Tibial nerve (tissue), 4 donors: ENCODE results near the gene LAMP5. TPM values are rescaled to one million over a fixed set of nuclear protein-coding genes. Genes with fewer than 3 reads are reported as not detected.

Experiments
- DNase-seq, 2 donors: peaks; one replicate each; pipeline ENCODE4 v3.0.0-alpha.2; 2019; ENCODE audit warnings: low spot score in 2 of 2
- H3K27ac ChIP-seq, 4 donors: fragments of 200-600 bp; sonication (generic) in 3 of 4; one replicate each; pipeline ENCODE4 v1.5.1; 2017 to 2019; ENCODE audit warnings: mild to moderate bottlenecking in 1 of 4
- H3K27me3 ChIP-seq, 2 donors: fragments of 200-600 bp; sonication (generic) in 1 of 2; one replicate each; pipeline versions ENCODE4 v1.5.1 to v1.6.0; 2017 to 2019
- H3K36me3 ChIP-seq, 3 donors: fragments of 200-600 bp; sonication (generic); one replicate each; pipeline ENCODE4 v1.5.1; 2018 to 2019
- H3K4me1 ChIP-seq, 4 donors: fragments of 200-600 bp; sonication (generic) in 3 of 4; one replicate each; pipeline ENCODE4 v1.5.1; 2017 to 2019
- H3K4me3 ChIP-seq, 4 donors: fragments of 200-600 bp; sonication (generic) in 3 of 4; one replicate each; pipeline ENCODE4 v1.5.1; 2017 to 2019; ENCODE audit warnings: mild to moderate bottlenecking in 1 of 4, moderate library complexity in 1 of 4
- H3K9me3 ChIP-seq, 4 donors: fragments of 200-600 bp; sonication (generic) in 3 of 4; one replicate each; pipeline ENCODE4 v1.5.1; 2017 to 2019
- CTCF ChIP-seq, 5 experiments: fragments of 200-600 bp in 3 of 5; fragments of 450-650 bp in 2 of 5; sonication (generic) in 3 of 5; IDR thresholded peaks; one replicate each; pipeline ENCODE4 v1.5.1; 2016 to 2019; ENCODE audit warnings: antibody characterized with exemption in 5 of 5, mild to moderate bottlenecking in 3 of 5, moderate library complexity in 2 of 5
- EP300 ChIP-seq, 2 donors: sonication (generic); formaldehyde crosslinking; IDR thresholded peaks; one replicate each; pipeline ENCODE4 v1.6.1; 2017; ENCODE audit warnings: antibody characterized with exemption in 2 of 2, mild to moderate bottlenecking in 1 of 2
- POLR2A ChIP-seq, 2 donors: fragments of 450-650 bp; IDR thresholded peaks; one replicate each; pipeline ENCODE4 v1.6.1; 2017; ENCODE audit warnings: antibody characterized with exemption in 2 of 2, mild to moderate bottlenecking in 2 of 2, moderate library complexity in 2 of 2
- WGBS, 2 donors: methylation state at CpG; one replicate each; pipeline ENCODE4 v1.1.5; 2018; 5-methylcytosine and 5-hydroxymethylcytosine counted together
- total RNA-seq, 4 donors: library from RNA; depleted of rRNA; stranded (reverse); fragments of >200 nt; gene quantifications; one replicate each; pipeline ENCODE4 v1.1.0, GENCODE V29; 2016

LAMP5 gene
- total RNA-seq, 4 donors from 2014 or later, result 0.21 to 0.59 (median 0.44) TPM; not detected in 1

- Histone ChIP-seq H3K4me3 (no peak overlapping the region), H3K4me1 (peaks cover 0 to 4% (median 0%) of the 10 kb centered on the region in 4 donors), H3K27me3 (no peaks in the 10 kb centered on the region), H3K9me3 (no peaks in the 10 kb centered on the region), H3K36me3 (no peaks in the 10 kb centered on the region), H3K27ac (no peak overlapping the region)
- TF ChIP-seq CTCF (IDR thresholded peaks at IDR 0.05) (no peak), POLR2A (IDR thresholded peaks at IDR 0.05) (no peak), EP300 (IDR thresholded peaks at IDR 0.05) (no peak)
- WGBS, 2 donors, result 92% methylated on average over 9 of the region's 9 CpGs
- no peak for DNase-seq
These were observed 28.6 kb upstream of the LAMP5 start for GRCh38 chr20:9485614-9486340.

GRCh38 chr20:9487231-9487630 is 27.2 kb upstream of the LAMP5 start:
- TF ChIP-seq CTCF (IDR thresholded peaks at IDR 0.05) (no peak), EP300 (IDR thresholded peaks at IDR 0.05) (no peak), POLR2A (IDR thresholded peaks at IDR 0.05) (no peak)
- Histone ChIP-seq H3K4me3 (no peak overlapping the region), H3K9me3 (no peaks in the 10 kb centered on the region), H3K36me3 (no peaks in the 10 kb centered on the region), H3K27me3 (no peaks in the 10 kb centered on the region), H3K27ac (peak overlapping the region in 2 of 4 donors; percentile 48 to 65), H3K4me1 (peaks cover 0 to 4% (median 0%) of the 10 kb centered on the region in 4 donors)
- WGBS, 2 donors, result 50 to 57% methylated on average over 4 of the region's 4 CpGs
- DNase-seq, result no peak

DNA sequence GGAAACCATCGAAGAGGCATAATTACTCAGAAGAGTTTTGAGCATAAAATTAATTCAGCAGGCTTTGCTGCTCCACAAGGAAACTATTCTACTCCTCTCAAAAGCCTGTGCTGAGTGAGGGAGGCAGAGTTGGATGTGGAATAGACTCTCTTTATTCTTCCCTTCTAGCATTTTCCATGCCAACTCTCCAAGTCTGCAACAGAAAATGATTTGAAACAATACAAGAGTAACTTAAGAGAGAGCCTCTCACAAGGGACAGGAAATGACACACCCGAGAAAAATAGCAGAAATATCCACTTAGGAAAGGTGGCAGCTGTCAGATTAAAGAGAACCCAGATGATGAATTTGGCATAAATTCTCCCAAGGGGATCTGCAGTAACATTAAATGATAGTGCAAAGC is 26.3 kb upstream of the LAMP5 start:
- peaks cover 0 to 4% (median 0%) of the 10 kb centered on the region in 4 donors for H3K4me1 ChIP-seq
- H3K9me3 ChIP-seq, result no peaks in the 10 kb centered on the region
- TF ChIP-seq EP300 (IDR thresholded peaks at IDR 0.05) (peak in 1 of 2 donors; percentile 32), CTCF (IDR thresholded peaks at IDR 0.05) (no peak), POLR2A (IDR thresholded peaks at IDR 0.05) (no peak)
- H3K27me3 ChIP-seq, result no peaks in the 10 kb centered on the region
- 26 to 27% methylated on average over 2 of the region's 2 CpGs for WGBS, 2 donors
- H3K27ac ChIP-seq, result peak overlapping the region in 3 of 4 donors; percentile 10 to 65 (median 36)
- no peaks in the 10 kb centered on the region for H3K36me3 ChIP-seq
- no peak for DNase-seq
- no peak overlapping the region for H3K4me3 ChIP-seq

DNA sequence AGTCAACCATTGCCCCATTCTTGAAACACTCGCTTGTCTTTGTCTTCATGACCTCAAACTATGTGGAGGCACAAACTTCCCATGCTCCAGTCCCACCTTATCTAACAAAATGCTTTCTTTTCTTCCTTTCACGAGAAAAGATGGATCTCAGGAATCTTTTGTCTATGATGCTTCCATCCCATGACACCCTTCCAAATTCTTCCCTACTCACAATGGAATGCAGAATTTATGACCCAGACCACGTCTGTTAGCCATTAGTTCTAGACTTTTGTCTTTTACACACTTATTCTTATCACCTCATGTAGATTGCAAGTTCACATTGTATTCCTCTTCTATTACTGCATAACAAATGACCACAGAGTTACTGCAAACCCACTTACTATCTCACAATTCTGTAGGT is 24.2 kb upstream of the LAMP5 start:
- Histone ChIP-seq H3K4me1 (peaks cover 0 to 4% (median 0%) of the 10 kb centered on the region in 4 donors), H3K36me3 (no peaks in the 10 kb centered on the region), H3K27me3 (no peaks in the 10 kb centered on the region), H3K27ac (no peak overlapping the region), H3K9me3 (no peaks in the 10 kb centered on the region), H3K4me3 (no peak overlapping the region)
- 47 to 54% methylated on average over 3 of the region's 3 CpGs for WGBS, 2 donors
- DNase-seq, result no peak
- no peak for TF ChIP-seq EP300 (IDR thresholded peaks at IDR 0.05)
- no peak for TF ChIP-seq CTCF (IDR thresholded peaks at IDR 0.05)
- TF ChIP-seq POLR2A (IDR thresholded peaks at IDR 0.05), result no peak

GRCh38 chr20:9490631-9491030 is 23.8 kb upstream of the LAMP5 start:
- no peaks in the 10 kb centered on the region for H3K36me3 ChIP-seq
- H3K9me3 ChIP-seq, result no peaks in the 10 kb centered on the region
- no peak overlapping the region for H3K27ac ChIP-seq
- H3K4me1 ChIP-seq, result peaks cover 0 to 4% (median 0%) of the 10 kb centered on the region in 4 donors
- H3K27me3 ChIP-seq, result no peaks in the 10 kb centered on the region
- WGBS, 2 donors, result 85 to 89% methylated on average over 3 of the region's 3 CpGs
- no peak overlapping the region for H3K4me3 ChIP-seq
- DNase-seq, result no peak
- TF ChIP-seq POLR2A (IDR thresholded peaks at IDR 0.05) (no peak), EP300 (IDR thresholded peaks at IDR 0.05) (no peak), CTCF (IDR thresholded peaks at IDR 0.05) (no peak)
